NT2/D1 (cell line): ENCODE measurements around the gene DSCAML1.

Experiments
- DNase-seq: peaks from one replicate; pipeline ENCODE4 v3.0.0-alpha.2; 2011; ENCODE audit warnings: low read depth, low spot score
- H3K27me3 ChIP-seq: 2 replicates; pipeline ENCODE4 v1.6.0; 2011; ENCODE audit warnings: mild to moderate bottlenecking; ENCODE audit not compliant: insufficient read length, insufficient read depth
- H3K36me3 ChIP-seq: 2 replicates; pipeline ENCODE4 v1.6.1; 2011; ENCODE audit warnings: mild to moderate bottlenecking, low read length, mixed read lengths; ENCODE audit not compliant: insufficient read depth, insufficient read length
- H3K4me1 ChIP-seq: 2 replicates; pipeline ENCODE4 v1.5.1; 2011; ENCODE audit not compliant: insufficient read depth, insufficient read length
- H3K4me3 ChIP-seq: 2 replicates; pipeline ENCODE4 v1.5.1; 2011; ENCODE audit warnings: low read depth; ENCODE audit not compliant: insufficient read length
- H3K9ac ChIP-seq: 2 replicates; pipeline ENCODE4 v1.6.0; 2011; ENCODE audit warnings: low read depth; ENCODE audit not compliant: insufficient read length
- H3K9me3 ChIP-seq: 2 replicates; pipeline ENCODE4 v1.5.1; 2011; ENCODE audit warnings: mild to moderate bottlenecking, low read length; ENCODE audit not compliant: insufficient read depth
- SUZ12 ChIP-seq: IDR thresholded peaks from 2 replicates; pipeline ENCODE4 v1.6.1; 2011; ENCODE audit not compliant: insufficient read length, insufficient read depth; ENCODE audit errors: extremely low read depth
- YY1 ChIP-seq: IDR thresholded peaks from 2 replicates; pipeline ENCODE4 v1.6.1; 2011; ENCODE audit not compliant: insufficient read length, insufficient read depth
- ZNF274 ChIP-seq: IDR thresholded peaks from 2 replicates; pipeline ENCODE4 v1.6.1; 2011; ENCODE audit warnings: mild to moderate bottlenecking, low read depth, low read length

The DSCAML1 gene

GRCh38 chr11:117488996-117489952 lies 307.7 kb downstream of the DSCAML1 start:
- DNase-seq: no peak
- no peaks in the 10 kb centered on the region for H3K36me3 ChIP-seq
- no peaks in the 10 kb centered on the region for H3K9me3 ChIP-seq
- H3K4me3 ChIP-seq: no peak overlapping the region
- no peak for TF ChIP-seq SUZ12
- no peak for TF ChIP-seq YY1
- TF ChIP-seq ZNF274: no peak
- H3K9ac ChIP-seq: peak overlapping the region; percentile 34
- peaks cover 15% of the 10 kb centered on the region for H3K4me1 ChIP-seq
- H3K27me3 ChIP-seq: no peaks in the 10 kb centered on the region

GRCh38 chr11:117486059-117486458 lies 311.0 kb downstream of the DSCAML1 start:
- Histone ChIP-seq H3K36me3 (no peaks in the 10 kb centered on the region), H3K9me3 (no peaks in the 10 kb centered on the region), H3K27me3 (no peaks in the 10 kb centered on the region), H3K4me1 (peaks cover 17% of the 10 kb centered on the region), H3K4me3 (no peak overlapping the region), H3K9ac (no peak overlapping the region)
- no peak for DNase-seq
- TF ChIP-seq SUZ12 (no peak), ZNF274 (no peak), YY1 (no peak)

GRCh38 chr11:117484156-117484555 lies 312.9 kb downstream of the DSCAML1 start:
- no peaks in the 10 kb centered on the region for H3K27me3 ChIP-seq
- TF ChIP-seq ZNF274: no peak
- no peak for TF ChIP-seq YY1
- no peak for TF ChIP-seq SUZ12
- H3K4me1 ChIP-seq: peaks cover 5% of the 10 kb centered on the region
- no peaks in the 10 kb centered on the region for H3K9me3 ChIP-seq
- no peak overlapping the region for H3K9ac ChIP-seq
- H3K36me3 ChIP-seq: no peaks in the 10 kb centered on the region
- DNase-seq: no peak
- H3K4me3 ChIP-seq: no peak overlapping the region

GRCh38 chr11:117483372-117483771 lies 313.6 kb downstream of the DSCAML1 start:
- Histone ChIP-seq H3K36me3 (no peaks in the 10 kb centered on the region), H3K9ac (no peak overlapping the region), H3K4me1 (peaks cover 5% of the 10 kb centered on the region), H3K4me3 (no peak overlapping the region), H3K27me3 (no peaks in the 10 kb centered on the region), H3K9me3 (no peaks in the 10 kb centered on the region)
- no peak for DNase-seq
- no peak for TF ChIP-seq ZNF274
- no peak for TF ChIP-seq SUZ12
- no peak for TF ChIP-seq YY1

- no peak for DNase-seq
These were observed 314.1 kb downstream of the DSCAML1 start for GRCh38 chr11:117482881-117483280.

GRCh38 chr11:117481885-117482284 lies 315.1 kb downstream of the DSCAML1 start:
- TF ChIP-seq SUZ12 (no peak), ZNF274 (no peak), YY1 (no peak)

More at GRCh38 chr11:117482881-117483280, 314.1 kb downstream of the DSCAML1 start:
- H3K4me1 ChIP-seq: peaks cover 5% of the 10 kb centered on the region
- TF ChIP-seq ZNF274: no peak
- no peak for TF ChIP-seq YY1
- no peak for TF ChIP-seq SUZ12
- no peak overlapping the region for H3K4me3 ChIP-seq
- no peaks in the 10 kb centered on the region for H3K36me3 ChIP-seq
- H3K9me3 ChIP-seq: no peaks in the 10 kb centered on the region
- peaks cover 3% of the 10 kb centered on the region for H3K27me3 ChIP-seq
- no peak overlapping the region for H3K9ac ChIP-seq

GRCh38 chr11:117481036-117481435 lies 316.0 kb downstream of the DSCAML1 start:
- H3K4me1 ChIP-seq: peaks cover 5% of the 10 kb centered on the region
- H3K4me3 ChIP-seq: no peak overlapping the region
- DNase-seq: no peak
- no peaks in the 10 kb centered on the region for H3K36me3 ChIP-seq
- peaks cover 8% of the 10 kb centered on the region for H3K27me3 ChIP-seq
- no peak overlapping the region for H3K9ac ChIP-seq
- no peaks in the 10 kb centered on the region for H3K9me3 ChIP-seq
- TF ChIP-seq YY1 (no peak), ZNF274 (no peak), SUZ12 (no peak)

More at GRCh38 chr11:117481885-117482284, 315.1 kb downstream of the DSCAML1 start:
- Histone ChIP-seq H3K4me1 (peaks cover 5% of the 10 kb centered on the region), H3K36me3 (no peaks in the 10 kb centered on the region), H3K9me3 (no peaks in the 10 kb centered on the region), H3K9ac (no peak overlapping the region), H3K4me3 (no peak overlapping the region), H3K27me3 (peaks cover 8% of the 10 kb centered on the region)
- DNase-seq: no peak
